NB4 (cell line): ENCODE data around the gene PTPMT1.

Experiments used
- TF ChIP-seq, protein P1 (sequence below): IDR thresholded peaks from one replicate; pipeline ENCODE4 v1.5.1; 2012; ENCODE audit warnings: low read depth, low read length
- TF ChIP-seq, protein P2 (sequence below): IDR thresholded peaks from 2 replicates; pipeline ENCODE4 v1.6.1; 2011; ENCODE audit warnings: low read depth, low read length

DNA sequence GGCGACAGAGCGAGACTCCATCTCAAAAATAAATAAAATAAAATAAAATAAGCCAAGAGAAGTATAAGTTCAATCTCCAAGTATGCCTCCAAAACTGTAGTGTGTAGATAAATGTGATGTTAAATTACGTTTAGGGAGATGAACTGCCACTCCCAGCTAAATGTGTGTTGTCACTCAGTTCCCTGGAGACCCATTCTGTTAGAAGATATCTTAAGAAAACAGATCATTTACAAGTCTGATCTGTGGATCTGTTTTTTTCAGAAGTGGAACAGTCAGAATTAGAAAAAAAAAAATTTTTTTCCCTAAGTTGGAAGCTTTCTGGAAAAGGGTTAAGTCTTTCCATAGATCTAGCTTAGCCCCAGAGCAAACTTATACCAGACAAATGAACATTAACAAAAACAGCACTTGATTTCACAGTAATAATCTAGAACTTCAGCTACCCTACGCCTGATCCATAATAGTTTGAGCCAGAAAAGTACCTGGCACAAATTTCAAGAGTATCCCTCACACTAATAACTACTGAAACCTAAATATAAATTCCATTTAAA lies 30.6 kb upstream of the PTPMT1 start:
- TF ChIP-seq, protein P1, sequence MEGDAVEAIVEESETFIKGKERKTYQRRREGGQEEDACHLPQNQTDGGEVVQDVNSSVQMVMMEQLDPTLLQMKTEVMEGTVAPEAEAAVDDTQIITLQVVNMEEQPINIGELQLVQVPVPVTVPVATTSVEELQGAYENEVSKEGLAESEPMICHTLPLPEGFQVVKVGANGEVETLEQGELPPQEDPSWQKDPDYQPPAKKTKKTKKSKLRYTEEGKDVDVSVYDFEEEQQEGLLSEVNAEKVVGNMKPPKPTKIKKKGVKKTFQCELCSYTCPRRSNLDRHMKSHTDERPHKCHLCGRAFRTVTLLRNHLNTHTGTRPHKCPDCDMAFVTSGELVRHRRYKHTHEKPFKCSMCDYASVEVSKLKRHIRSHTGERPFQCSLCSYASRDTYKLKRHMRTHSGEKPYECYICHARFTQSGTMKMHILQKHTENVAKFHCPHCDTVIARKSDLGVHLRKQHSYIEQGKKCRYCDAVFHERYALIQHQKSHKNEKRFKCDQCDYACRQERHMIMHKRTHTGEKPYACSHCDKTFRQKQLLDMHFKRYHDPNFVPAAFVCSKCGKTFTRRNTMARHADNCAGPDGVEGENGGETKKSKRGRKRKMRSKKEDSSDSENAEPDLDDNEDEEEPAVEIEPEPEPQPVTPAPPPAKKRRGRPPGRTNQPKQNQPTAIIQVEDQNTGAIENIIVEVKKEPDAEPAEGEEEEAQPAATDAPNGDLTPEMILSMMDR: no peak
- TF ChIP-seq, protein P2, sequence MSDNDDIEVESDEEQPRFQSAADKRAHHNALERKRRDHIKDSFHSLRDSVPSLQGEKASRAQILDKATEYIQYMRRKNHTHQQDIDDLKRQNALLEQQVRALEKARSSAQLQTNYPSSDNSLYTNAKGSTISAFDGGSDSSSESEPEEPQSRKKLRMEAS: no peak
